ENCODE data around the gene PRTN3. TPM values are rescaled to one million over a fixed set of nuclear protein-coding genes. Genes with fewer than 3 reads are reported as not detected.
"Not testable (repeated sequence)": the region's sequence is repeated elsewhere in the genome, so short reads cannot be mapped to it uniquely, and the experiment has no call there.

Gene PRTN3
- total RNA-seq, 1 experiment from 2014 or later = not detected

DNA sequence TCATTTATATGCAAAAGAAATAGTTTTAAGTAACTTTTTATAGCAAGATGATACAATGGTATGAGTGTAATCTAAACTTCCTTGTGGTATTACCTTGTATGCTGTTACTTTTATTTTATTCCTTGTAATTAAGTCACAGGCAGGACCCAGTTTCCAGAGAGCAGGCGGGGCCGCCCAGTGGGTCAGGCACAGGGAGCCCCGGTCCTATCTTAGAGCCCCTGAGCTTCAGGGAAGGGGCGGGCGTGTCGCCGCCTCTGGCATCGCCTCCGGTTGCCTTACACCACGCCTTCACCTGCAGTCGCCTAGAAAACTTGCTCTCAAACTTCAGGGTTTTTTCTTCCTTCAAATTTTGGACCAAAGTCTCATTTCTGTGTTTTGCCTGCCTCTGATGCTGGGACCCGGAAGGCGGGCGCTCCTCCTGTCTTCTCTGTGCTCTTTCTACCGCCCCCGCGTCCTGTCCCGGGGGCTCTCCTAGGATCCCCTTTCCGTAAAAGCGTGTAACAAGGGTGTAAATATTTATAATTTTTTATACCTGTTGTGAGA lies 29.2 kb upstream of the PRTN3 start:
- Histone ChIP-seq H3K9me3 (no peaks in the 10 kb centered on the region), H3K36me3 (peaks cover 39% of the 10 kb centered on the region), H3K4me3 (no peak overlapping the region), H3K27me3 (no peaks in the 10 kb centered on the region)
- no peak for DNase-seq

DNA sequence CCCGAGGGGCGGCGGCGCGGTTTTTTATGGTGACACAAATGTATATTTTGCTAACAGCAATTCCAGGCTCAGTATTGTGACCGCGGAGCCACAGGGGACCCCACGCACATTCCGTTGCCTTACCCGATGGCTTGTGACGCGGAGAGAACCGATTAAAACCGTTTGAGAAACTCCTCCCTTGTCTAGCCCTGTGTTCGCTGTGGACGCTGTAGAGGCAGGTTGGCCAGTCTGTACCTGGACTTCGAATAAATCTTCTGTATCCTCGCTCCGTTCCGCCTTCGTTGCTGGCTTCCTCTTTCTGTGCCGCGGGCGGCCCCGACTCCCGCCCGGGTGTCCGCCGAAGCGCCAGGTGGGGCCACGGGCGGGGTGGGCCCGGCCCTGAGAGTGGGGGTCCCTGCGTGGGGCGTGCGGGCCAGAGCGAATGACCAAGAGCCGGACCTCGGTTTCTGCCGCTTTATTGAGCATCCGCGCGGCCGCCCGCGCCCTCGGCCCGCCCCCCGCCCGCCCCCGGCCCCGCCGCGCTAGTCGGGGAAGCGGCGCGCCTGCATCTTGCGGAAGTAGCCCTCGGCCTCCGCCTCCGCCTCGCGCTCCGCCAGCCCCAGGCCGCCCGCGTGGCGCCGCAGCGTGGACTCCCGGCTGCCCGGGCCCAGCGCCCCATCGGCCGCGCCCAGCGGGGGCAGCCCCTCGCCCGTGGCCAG lies 28.6 kb upstream of the PRTN3 start:
- no peaks in the 10 kb centered on the region for H3K9me3 ChIP-seq
- H3K4me3 ChIP-seq = no peak overlapping the region
- DNase-seq = no peak
- no peaks in the 10 kb centered on the region for H3K27me3 ChIP-seq
- peaks cover 33% of the 10 kb centered on the region for H3K36me3 ChIP-seq

DNA sequence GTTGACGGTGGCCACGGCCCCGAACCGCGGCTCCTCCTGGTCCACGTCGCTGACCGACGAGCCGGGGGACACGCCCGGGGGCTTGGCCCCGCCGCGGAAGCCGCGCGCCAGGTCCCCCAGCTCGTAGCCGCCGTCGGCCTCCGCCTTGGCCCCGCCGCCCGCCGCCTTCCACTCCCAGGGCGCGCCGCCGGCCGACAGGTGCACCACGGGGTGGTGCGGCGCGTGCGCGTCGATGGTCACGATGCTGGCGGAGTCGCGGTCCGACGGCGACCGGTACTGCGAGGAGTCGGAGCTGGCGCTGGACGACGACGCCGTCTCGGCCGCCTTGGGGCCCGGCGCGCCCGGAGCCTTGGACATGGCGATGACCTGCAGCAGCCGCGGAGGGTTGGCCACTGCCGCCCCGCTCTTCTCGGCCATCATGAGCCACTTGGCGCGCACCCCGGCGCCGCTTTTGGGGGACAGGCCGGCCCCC lies 28.0 kb upstream of the PRTN3 start:
- no peak for DNase-seq
- H3K36me3 ChIP-seq = peaks cover 27% of the 10 kb centered on the region
- no peaks in the 10 kb centered on the region for H3K9me3 ChIP-seq
- H3K27me3 ChIP-seq = no peaks in the 10 kb centered on the region
- H3K4me3 ChIP-seq = no peak overlapping the region

DNA sequence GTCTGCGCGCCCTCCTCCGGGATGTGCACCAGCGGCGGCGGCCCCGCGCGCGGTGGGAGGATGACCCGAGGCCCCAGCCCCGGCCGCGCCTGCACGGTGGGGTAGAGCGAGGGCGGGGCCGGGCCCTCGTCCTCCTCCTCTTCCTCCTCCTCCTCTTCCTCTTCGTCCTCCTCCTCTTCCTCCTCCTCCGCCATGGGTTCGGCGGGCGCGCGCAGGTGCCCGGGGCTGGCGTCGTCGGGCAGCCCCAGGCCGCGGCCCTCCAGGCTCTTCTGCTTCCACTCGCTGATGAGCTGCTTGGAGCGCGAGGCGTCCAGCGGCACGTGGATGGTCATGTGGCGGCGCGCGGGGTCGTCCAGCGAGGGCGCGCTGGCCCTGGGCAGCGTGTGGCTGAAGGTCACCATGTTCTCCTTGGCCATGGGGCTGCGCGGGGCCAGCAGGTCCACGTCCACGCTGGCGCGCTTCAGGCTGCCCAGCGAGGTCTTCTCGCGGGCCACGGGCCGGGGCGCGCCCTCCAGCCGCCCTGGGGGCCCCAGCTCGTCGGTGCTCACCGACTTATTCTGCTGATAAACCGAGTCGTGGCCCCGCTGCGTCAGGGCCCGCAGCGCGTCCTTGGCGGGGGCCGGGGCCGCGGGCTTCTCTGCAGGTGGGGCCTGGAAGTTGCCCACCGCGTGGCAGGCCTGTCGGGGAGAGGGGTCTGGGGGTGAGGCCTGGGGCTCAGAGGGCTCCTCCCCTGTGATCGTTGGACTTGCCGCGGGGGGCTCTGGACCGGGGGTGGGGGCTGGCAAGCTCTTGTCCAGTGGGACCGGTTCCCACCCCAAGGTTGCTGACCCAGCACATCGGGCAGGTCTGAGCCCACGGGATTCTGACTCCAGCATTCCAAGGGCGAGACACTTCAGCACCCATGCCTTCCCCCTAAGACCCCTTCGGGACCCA lies 27.3 kb upstream of the PRTN3 start:
- no peaks in the 10 kb centered on the region for H3K9me3 ChIP-seq
- H3K4me3 ChIP-seq = no peak overlapping the region
- H3K27me3 ChIP-seq = no peaks in the 10 kb centered on the region
- peaks cover 24% of the 10 kb centered on the region for H3K36me3 ChIP-seq
- DNase-seq = no peak

DNA sequence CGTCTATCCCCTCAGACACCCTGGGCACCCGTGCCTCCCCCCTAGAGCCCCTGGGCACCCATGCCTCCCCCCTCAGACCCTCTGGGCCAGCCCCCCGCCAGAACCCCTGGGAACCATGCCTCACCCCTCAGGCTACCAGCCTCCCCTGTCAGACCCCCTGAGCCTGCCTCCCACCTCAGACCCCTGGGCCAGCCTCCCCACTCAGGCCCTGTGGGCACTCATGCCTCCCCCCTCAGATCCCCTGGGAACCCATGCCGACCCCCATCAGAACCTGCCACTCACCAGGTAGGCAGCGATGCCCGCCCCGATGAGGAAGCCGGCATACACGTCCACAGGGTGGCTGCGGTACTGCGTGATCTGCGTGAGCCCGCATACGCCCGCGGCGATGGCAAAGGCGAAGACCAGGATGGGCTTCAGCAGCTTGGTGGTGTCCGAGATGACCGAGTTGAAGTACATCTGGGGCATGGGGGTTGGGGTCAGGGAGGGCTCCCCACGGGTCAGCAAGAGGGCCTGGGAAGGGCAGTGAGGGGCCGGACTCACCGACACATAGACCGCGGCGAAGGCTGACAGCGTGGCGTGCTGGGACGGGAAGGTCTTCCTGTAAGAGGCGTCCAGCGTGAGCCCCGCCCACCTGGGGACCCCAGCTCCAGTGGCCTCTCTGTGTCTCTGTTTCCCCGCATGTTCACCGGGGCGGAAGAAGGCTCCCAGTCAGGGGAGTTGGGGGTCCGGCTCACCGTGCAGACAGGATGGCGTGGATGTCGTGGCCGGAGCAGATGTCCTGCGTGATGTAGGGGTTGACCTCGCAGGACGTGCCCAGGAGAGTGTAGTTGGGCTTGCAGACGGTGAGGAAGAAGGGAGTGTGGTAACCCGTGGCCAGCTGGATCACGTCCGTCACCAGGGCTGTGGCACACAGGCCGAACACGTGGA lies 26.4 kb upstream of the PRTN3 start:
- H3K27me3 ChIP-seq = no peaks in the 10 kb centered on the region
- DNase-seq = no peak
- H3K9me3 ChIP-seq = no peaks in the 10 kb centered on the region
- no peak overlapping the region for H3K4me3 ChIP-seq
- peaks cover 19% of the 10 kb centered on the region for H3K36me3 ChIP-seq

DNA sequence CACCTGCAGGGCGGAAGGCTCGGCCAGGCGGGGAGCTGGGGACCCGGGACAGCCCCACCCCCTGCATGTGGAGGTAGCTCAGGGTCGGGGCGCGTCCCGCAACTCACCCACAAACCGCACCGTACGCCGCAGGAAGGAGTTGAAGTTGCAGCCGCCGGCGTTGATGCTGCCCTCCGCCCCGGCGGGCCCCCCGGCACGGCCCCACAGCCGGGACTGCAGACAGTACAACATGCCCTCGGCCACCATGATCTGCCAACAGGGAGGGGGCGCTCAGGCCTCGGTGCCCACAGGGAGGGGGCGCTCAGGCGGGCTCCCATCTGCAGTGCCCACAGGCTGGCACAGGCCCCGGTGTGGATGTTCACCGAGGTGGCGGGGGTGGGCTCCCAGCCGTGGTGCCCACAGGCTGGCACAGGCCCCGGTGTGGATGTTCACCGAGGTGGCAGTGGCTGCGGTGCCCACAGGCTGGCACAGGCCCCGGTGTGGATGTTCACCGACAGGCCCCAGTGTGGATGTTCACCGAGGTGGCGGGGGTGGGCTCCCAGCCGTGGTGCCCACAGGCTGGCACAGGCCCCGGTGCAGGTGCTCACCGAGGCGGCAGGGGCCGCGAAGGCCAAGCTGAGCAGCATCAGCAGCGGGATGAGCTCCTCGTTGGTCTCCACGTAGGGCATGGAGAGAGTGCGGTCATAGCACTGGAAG lies 25.6 kb upstream of the PRTN3 start:
- peaks cover 12% of the 10 kb centered on the region for H3K36me3 ChIP-seq

DNA sequence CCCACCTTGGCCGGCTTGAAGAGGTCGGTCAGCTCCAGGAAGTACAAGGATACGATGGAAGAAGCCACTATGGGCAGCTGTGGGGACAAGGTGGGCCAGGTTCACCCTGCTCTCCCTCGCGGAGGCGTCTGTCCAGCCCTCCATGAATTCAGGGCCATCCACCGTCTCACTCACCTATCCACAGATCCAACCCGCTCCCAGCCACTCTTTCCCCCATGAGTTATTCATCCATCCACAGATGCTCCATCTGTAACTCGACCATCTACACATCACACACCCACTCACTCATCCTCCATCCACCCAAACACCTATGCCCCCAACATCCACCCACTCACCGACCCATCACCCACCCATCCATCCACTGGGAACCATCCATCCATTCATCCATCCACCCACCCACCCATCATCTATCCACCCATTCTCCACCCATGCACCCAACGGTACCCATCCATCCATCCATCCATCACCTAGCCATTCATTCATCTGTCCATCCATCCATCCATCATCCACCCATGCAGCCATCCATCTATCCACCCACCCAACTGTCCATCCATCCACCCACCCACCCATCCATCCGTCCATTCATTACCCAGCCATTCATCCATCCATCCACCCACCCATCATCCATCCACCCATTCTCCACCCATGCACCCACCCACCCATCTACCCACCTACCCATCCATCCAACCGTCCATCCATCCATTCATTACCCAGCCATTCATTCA lies 24.9 kb upstream of the PRTN3 start:
- no peak for DNase-seq
- Histone ChIP-seq H3K36me3 (peaks cover 8% of the 10 kb centered on the region), H3K9me3 (no peaks in the 10 kb centered on the region), H3K27me3 (no peaks in the 10 kb centered on the region), H3K4me3 (no peak overlapping the region)

More for the DNA sequence above, 25.6 kb upstream of the PRTN3 start:
- Histone ChIP-seq H3K27me3 (no peaks in the 10 kb centered on the region), H3K4me3 (no peak overlapping the region), H3K9me3 (no peaks in the 10 kb centered on the region)
- DNase-seq = no peak

DNA sequence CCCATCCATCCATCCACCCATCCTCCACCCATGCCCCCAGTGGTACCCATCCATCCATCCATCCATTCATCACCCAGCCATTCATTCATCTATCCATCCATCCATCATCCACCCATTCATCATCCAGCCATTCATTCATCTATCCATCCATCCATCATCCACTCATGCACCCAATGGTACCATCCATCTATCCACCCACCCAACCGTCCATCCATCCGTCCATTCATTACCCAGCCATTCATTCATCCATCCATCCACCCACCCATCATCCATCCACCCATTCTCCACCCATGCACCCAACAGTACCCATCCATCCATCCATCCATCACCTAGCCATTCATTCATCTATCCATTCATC lies 24.3 kb upstream of the PRTN3 start:
- Histone ChIP-seq H3K36me3 (peaks cover 4% of the 10 kb centered on the region; the same call in 1 of the 2 replicates), H3K4me3 (no peak overlapping the region), H3K9me3 (no peaks in the 10 kb centered on the region), H3K27me3 (no peaks in the 10 kb centered on the region)
- no peak for DNase-seq

DNA sequence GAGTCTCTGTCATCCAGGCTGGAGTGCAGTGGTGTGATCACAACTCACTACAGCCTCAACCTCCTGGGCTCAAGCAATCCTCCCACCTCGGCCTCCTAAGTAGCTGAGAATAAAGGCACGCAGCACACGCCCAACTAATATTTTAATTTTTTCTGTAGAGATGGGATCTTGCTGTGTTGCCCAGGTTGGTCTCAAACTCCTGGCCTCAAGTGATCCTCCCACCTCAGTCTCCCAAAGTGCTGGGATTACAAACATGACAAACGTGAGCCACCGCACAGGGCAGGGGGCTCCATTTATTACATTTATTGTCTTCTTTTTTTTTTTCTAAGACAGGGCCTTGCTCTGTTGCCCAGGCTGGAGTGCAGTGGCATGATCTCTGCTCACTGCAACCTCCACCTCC lies 20.6 kb upstream of the PRTN3 start:
- H3K4me3 ChIP-seq, H3K9me3 ChIP-seq, H3K36me3 ChIP-seq, DNase-seq, H3K27me3 ChIP-seq: not testable (repeated sequence)

DNA sequence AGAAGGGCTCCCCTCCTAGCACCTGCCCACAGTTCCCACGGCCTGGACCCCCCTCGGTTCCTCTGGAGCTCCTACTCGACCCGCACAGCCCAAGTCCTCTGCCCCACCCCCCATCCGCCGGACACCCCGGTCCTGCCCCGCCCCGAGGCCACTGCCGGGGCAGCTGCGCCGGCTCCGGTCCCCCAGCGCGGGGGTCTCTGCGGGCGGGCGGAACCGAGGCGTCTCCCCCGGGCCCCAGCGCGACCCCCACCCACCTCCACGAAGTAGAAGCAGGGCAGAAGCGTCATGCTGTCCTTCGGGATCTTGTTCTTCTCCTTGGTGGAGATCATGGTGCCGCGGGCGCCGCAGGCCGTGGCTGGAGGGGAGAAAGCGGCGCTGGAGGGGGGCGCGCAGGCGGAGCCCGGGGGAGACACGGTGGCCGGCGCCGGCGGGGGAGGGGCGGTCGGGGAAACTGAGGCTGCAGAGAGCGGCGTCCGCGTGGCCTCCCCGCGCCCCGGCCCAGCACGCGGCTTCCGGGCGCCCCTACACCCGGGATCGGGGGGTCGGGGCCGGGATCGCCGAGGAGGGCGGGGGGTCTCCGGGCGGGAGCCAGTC lies 19.5 kb upstream of the PRTN3 start:
- Histone ChIP-seq H3K27me3 (no peaks in the 10 kb centered on the region), H3K36me3 (no peaks in the 10 kb centered on the region), H3K9me3 (no peaks in the 10 kb centered on the region), H3K4me3 (no peak overlapping the region)
- no peak for DNase-seq

DNA sequence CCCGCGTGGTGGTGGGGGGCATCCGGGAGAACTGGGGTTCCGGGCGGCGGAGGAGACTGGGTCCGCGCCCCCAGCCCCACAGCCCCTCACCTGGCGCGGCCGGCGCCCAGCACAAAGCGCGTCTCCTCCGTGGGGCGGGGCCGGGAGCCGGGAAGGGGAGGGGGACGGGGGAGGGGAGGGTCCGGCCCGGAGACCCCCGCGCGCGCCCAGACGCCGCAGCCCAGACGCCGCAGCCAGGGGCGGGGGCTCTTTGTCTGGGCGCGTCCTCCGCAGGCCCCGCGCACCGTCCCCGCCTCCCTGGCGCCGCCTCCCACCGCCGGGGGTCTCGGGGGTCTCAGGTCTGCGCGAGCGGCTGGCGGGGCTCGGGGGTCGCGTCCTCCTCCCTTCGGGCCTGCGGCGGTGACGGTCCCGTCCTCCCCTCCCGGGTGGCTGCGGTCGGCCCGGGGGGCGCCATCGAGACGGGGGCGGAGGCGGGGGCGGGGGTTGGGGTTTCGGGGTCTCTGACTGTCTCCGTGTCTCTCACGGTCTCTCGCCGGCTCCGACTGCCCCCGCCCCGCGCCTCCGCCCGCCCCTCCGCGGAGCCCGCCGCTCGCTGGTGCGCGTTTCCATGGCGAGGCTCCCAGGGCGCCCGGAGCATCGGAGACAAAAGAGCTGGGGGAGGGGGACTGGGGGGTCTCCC lies 18.8 kb upstream of the PRTN3 start, which contains the start of gene PLPPR3:
Gene PLPPR3, minus strand, starts transcription at position 131 of the 679 bp plus-strand sequence. CDS start 396 bp downstream, outside the sequence.
- Histone ChIP-seq H3K36me3 (no peaks in the 10 kb centered on the region), H3K4me3 (no peak within 1 kb of the TSS), H3K27me3 (no peaks in the 10 kb centered on the region), H3K9me3 (no peaks in the 10 kb centered on the region)
- no peak for DNase-seq

DNA sequence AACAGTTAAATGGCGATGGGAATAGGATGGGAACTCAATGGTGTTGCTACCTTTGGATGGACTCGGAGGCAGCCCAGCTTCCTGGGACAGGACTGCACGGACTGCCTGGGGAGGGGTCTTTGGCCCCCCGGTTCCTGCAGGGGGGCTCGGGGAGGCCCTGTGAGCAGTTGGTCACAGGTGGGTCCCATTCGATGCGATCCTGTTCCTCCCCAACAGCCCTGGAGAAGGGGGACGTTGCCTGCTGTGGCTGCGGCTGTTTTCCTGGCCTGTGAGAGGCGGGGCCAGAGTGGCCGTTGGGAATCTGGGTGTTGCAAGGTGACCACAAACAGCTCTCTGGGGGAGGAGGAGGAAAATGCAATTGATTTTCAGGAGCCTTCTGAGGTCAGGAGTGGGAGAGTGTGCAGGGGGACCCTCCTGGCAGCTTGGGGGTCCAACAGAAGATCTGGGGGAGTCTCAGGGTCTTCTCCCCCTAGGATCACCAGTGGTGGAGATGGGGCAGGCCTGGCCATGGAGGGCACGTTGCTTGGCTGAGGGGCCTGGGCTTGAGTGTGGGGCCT lies 17.2 kb upstream of the PRTN3 start:
- no peak for DNase-seq
- H3K4me3 ChIP-seq = no peak overlapping the region
- no peaks in the 10 kb centered on the region for H3K27me3 ChIP-seq
- no peaks in the 10 kb centered on the region for H3K36me3 ChIP-seq
- H3K9me3 ChIP-seq = no peaks in the 10 kb centered on the region

DNA sequence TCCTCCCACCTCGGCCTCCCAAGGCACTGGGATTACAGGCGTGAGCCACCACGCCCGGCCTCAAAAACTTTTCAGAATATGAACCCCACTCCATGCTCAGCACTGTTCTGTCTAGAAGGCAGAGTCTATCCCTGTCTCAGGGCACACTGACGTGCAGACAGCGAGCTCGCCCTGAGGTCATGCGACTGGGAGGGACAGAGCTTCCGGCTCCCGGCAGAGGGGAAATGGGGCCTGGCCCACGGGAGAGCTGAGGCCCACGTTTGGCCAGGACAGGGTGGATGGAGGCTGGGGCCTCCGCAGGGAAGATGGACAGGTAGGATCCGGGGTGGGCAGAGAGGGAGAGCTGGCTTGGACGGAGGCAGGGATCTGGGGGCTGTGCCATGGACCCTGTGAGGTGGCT lies 15.9 kb upstream of the PRTN3 start:
- Histone ChIP-seq H3K4me3 (no peak overlapping the region), H3K27me3 (no peaks in the 10 kb centered on the region)

DNA sequence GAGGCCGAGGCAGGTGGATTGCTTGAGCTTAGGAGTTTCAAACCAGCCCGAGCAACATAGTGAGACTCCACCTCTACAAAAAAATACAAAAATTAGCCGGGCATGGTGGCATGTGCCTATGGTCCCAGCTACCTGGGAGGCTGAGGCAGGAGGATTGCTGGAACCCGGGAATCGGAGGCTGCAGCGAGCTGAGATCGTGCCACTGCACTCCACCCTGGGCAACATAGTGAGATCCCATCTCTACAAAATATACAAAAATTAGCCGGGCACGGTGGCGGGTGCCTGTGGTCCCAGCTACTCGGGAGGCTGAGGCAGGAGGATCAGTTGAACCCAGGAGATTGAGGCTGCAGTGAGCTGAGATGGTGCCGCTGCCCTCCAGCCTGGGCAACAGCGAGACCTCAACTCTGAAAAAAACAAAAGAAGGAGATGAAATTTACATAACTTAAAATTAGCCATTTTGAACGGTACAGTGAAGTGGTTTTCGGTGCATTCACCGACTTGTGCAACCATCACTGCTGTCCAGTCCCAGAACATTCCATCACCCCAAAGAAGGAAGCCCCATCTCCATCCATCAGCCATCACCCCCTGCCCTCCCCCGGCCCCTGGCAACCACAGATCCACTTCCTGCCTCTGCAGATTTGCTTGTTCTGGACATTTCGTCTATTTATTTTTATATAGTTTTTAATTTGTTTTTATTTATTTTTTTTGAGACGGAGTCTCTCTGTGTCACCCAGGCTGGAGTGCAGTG lies 14.7 kb upstream of the PRTN3 start:
- Histone ChIP-seq H3K36me3 (no peaks in the 10 kb centered on the region), H3K27me3 (no peaks in the 10 kb centered on the region), H3K9me3 (no peaks in the 10 kb centered on the region), H3K4me3 (no peak overlapping the region)
- no peak for DNase-seq

More for the DNA sequence above, 15.9 kb upstream of the PRTN3 start:
- DNase-seq = no peak
- H3K36me3 ChIP-seq = no peaks in the 10 kb centered on the region
- no peaks in the 10 kb centered on the region for H3K9me3 ChIP-seq

All from MG63 (cell line).